ENCODE data around the gene NCAN.
"Not testable (repeated sequence)": the region's sequence is repeated elsewhere in the genome, so short reads cannot be mapped to it uniquely, and the experiment has no call there.

NCAN gene

GRCh38 chr19:19211499-19212420 lies at the start of gene NCAN:
NCAN (plus strand) TSS chr19:19211958; CDS start chr19:19216954, 4,996 bp downstream.
- DNase-seq, result no peak

GRCh38 chr19:19162495-19162894 lies 49.3 kb upstream of the NCAN start:
- DNase-seq, result no peak

GRCh38 chr19:19165396-19165795 lies 46.4 kb upstream of the NCAN start:
- DNase-seq, result no peak

- DNase-seq, result no peak
These were observed 44.1 kb upstream of the NCAN start for GRCh38 chr19:19167612-19168011.

GRCh38 chr19:19169236-19170052 lies 42.3 kb upstream of the NCAN start:
- no peak for DNase-seq

GRCh38 chr19:19170053-19170872 lies 41.5 kb upstream of the NCAN start, which contains the start of gene MEF2B:
MEF2B (minus strand) TSS chr19:19170263; CDS start chr19:19150735, 19,528 bp downstream.
- DNase-seq, result peak; percentile 75

GRCh38 chr19:19170873-19171672 lies 40.7 kb upstream of the NCAN start:
- no peak for DNase-seq

- DNase-seq, result no peak
These were observed 39.8 kb upstream of the NCAN start for GRCh38 chr19:19171821-19172532.

- not testable (repeated sequence) for DNase-seq
These were observed 38.5 kb upstream of the NCAN start for GRCh38 chr19:19173243-19173642.

GRCh38 chr19:19176950-19177349 lies 34.8 kb upstream of the NCAN start:
- no peak for DNase-seq

GRCh38 chr19:19179548-19180441 lies 32.0 kb upstream of the NCAN start:
- DNase-seq, result no peak

- no peak for DNase-seq
These were observed 30.2 kb upstream of the NCAN start for GRCh38 chr19:19181488-19181998.

- DNase-seq, result peak; percentile 57
These were observed 25.7 kb upstream of the NCAN start for GRCh38 chr19:19185853-19186740.

- DNase-seq, result no peak
These were observed 25.0 kb upstream of the NCAN start for GRCh38 chr19:19186742-19187141.

- DNase-seq, result no peak
These were observed 20.0 kb upstream of the NCAN start for GRCh38 chr19:19191768-19192077.

- peak; percentile 98 for DNase-seq
These were observed 19.5 kb upstream of the NCAN start, which contains the start of the genes BORCS8 and RFXANK for GRCh38 chr19:19192078-19192882. BORCS8 (minus strand) TSS chr19:19192152; CDS start chr19:19192117, 35 bp downstream. RFXANK (plus strand) TSS chr19:19192258; CDS start chr19:19193947, 1,689 bp downstream.

GRCh38 chr19:19192910-19193423 lies 18.8 kb upstream of the NCAN start:
- DNase-seq, result no peak

- DNase-seq, result no peak
These were observed 17.8 kb upstream of the NCAN start for GRCh38 chr19:19193926-19194325.

Data from activated CD4-positive, alpha-beta T cell treated with anti-CD3 and anti-CD28 coated beads, Interleukin-2, amount 50 U/mL, for 1 hour (primary cell).